NK-92 treated with Interleukin-12 subunit alpha and Interleukin-12 subunit beta, amount 100 ng/mL, for 24 hours (cell line): ENCODE measurements around the gene RNF113B.

Experiments used
- DNase-seq: peaks from one replicate; lab custom pipeline; 2025; lab: John Stamatoyannopoulos, UW

RNF113B gene

GRCh38 chr13:98203646-98204326 lies 26.7 kb upstream of the RNF113B start:
- no peak for DNase-seq

GRCh38 chr13:98201984-98202383 lies 24.9 kb upstream of the RNF113B start:
- DNase-seq = no peak

- DNase-seq = no peak
These were observed 24.1 kb upstream of the RNF113B start for GRCh38 chr13:98201189-98201588.

GRCh38 chr13:98200211-98200878 lies 23.3 kb upstream of the RNF113B start:
- DNase-seq = no peak

GRCh38 chr13:98199480-98199879 lies 22.4 kb upstream of the RNF113B start:
- no peak for DNase-seq

GRCh38 chr13:98198683-98199082 lies 21.6 kb upstream of the RNF113B start:
- no peak for DNase-seq

GRCh38 chr13:98195054-98195791 lies 18.2 kb upstream of the RNF113B start:
- no peak for DNase-seq

GRCh38 chr13:98192008-98192407 lies 14.9 kb upstream of the RNF113B start:
- DNase-seq = no peak

- no peak for DNase-seq
These were observed 13.9 kb upstream of the RNF113B start for GRCh38 chr13:98190889-98191444.

- no peak for DNase-seq
These were observed 12.9 kb upstream of the RNF113B start for GRCh38 chr13:98189841-98190505.

GRCh38 chr13:98188544-98189166 lies 11.6 kb upstream of the RNF113B start:
- DNase-seq = no peak

- DNase-seq = no peak
These were observed 10.8 kb upstream of the RNF113B start for GRCh38 chr13:98187965-98188261.

GRCh38 chr13:98187155-98187964 lies 10.3 kb upstream of the RNF113B start:
- no peak for DNase-seq

- DNase-seq = no peak
These were observed 7.7 kb upstream of the RNF113B start for GRCh38 chr13:98184792-98185191.

GRCh38 chr13:98182589-98182988 lies 5.5 kb upstream of the RNF113B start:
- DNase-seq = no peak

GRCh38 chr13:98182153-98182552 lies 5.1 kb upstream of the RNF113B start:
- no peak for DNase-seq

- no peak for DNase-seq
These were observed 4.2 kb upstream of the RNF113B start for GRCh38 chr13:98181111-98181815.

- no peak for DNase-seq
These were observed 3.0 kb upstream of the RNF113B start for GRCh38 chr13:98180092-98180491.

GRCh38 chr13:98175823-98176222 lies 1.2 kb downstream of the RNF113B start:
- DNase-seq = no peak

GRCh38 chr13:98175043-98175442 lies 2.0 kb downstream of the RNF113B start:
- no peak for DNase-seq
